ENCODE measurements around the gene VARS2. TPM values are rescaled to one million over a fixed set of nuclear protein-coding genes. Genes with fewer than 3 reads are reported as not detected.

VARS2 gene
- total and polyA plus RNA-seq, 9 of the 15 experiments (the other 6 are each of a cell fraction or from before 2014, with no cell fraction given): 1.6 to 53.6 (median 29.9) TPM

- peaks cover 11 to 24% of the 10 kb centered on the region in 2 experiments for H3K4me1 ChIP-seq (replicated peaks in 1 of 2; ENCODE audit: control insufficient read depth in 2 of 2, insufficient read depth in 2 of 2, low read length in 2 of 2)
- TF ChIP-seq, protein P1, sequence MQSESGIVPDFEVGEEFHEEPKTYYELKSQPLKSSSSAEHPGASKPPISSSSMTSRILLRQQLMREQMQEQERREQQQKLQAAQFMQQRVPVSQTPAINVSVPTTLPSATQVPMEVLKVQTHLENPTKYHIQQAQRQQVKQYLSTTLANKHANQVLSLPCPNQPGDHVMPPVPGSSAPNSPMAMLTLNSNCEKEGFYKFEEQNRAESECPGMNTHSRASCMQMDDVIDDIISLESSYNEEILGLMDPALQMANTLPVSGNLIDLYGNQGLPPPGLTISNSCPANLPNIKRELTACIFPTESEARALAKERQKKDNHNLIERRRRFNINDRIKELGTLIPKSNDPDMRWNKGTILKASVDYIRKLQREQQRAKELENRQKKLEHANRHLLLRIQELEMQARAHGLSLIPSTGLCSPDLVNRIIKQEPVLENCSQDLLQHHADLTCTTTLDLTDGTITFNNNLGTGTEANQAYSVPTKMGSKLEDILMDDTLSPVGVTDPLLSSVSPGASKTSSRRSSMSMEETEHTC (IDR thresholded peaks at IDR 0.05): no peak
- TF ChIP-seq MLX (CRISPR knock-in tag; conservative IDR thresholded peaks at IDR 0.05) (no peak), EGR1 (conservative IDR thresholded peaks at IDR 0.05) (peak; percentile 68)
- TF ChIP-seq, protein P2, sequence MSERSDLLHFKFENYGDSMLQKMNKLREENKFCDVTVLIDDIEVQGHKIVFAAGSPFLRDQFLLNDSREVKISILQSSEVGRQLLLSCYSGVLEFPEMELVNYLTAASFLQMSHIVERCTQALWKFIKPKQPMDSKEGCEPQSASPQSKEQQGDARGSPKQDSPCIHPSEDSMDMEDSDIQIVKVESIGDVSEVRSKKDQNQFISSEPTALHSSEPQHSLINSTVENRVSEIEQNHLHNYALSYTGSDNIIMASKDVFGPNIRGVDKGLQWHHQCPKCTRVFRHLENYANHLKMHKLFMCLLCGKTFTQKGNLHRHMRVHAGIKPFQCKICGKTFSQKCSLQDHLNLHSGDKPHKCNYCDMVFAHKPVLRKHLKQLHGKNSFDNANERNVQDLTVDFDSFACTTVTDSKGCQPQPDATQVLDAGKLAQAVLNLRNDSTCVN (CRISPR knock-in tag; IDR thresholded peaks at IDR 0.05): 0 out of 2 replicates have a peak, but pooled peaks have one; percentile 50
- peaks cover 25% of the 10 kb centered on the region for H3K79me2 ChIP-seq (ENCODE audit: control insufficient read depth, insufficient read depth, low read length)
- 74% methylated on average over 4 of the region's 4 CpGs for WGBS (ENCODE audit: insufficient coverage, low coverage, missing lambda C conversion rate)
- no peak for FAIRE-seq
- BruUV-seq (replicated peaks): no TSS peak
- H3K9me1 ChIP-seq (ENCODE audit: control insufficient read depth, insufficient read depth, low read length): peaks cover under 1% of the 10 kb centered on the region
- no peak overlapping the region for H2AFZ ChIP-seq (ENCODE audit: low read depth, low read length)
- POLR2A ChIA-PET: interaction anchor here (0.7 to 1.9 kb wide), 3 partner anchors 10 to 19 kb away, joined by 3 to 8 read pairs (median 4); no protein-coding TSS in a partner anchor
- in situ Hi-C loops (cut with MboI): no loop called here
- no peak for ATAC-seq
- no peak for DNase-seq (ENCODE audit: extremely low read depth in 1 of 4, low spot score in 3 of 4)
- H3K27me3 ChIP-seq (ENCODE audit: control insufficient read depth in 2 of 2, insufficient read depth in 2 of 2, low read length in 2 of 2): no peaks in the 10 kb centered on the region
- no peak overlapping the region for H3K4me3 ChIP-seq
- H3K9ac ChIP-seq (ENCODE audit: insufficient read depth in 1 of 2, low read depth in 2 of 2, low read length in 2 of 2): no peak overlapping the region
- no peak overlapping the region for H3K27ac ChIP-seq (ENCODE audit: extremely low read depth, low read depth, low read length)
- H3K36me3 ChIP-seq (ENCODE audit: control insufficient read depth, insufficient read depth, low read length): peaks cover 68% of the 10 kb centered on the region
- intact Hi-C loops (cut with micrococcal nuclease): no loop called here
- CTCF ChIA-PET (ENCODE audit: low intra/inter-chr PET ratio): no interaction called here
- no peak overlapping the region for H3K4me2 ChIP-seq (ENCODE audit: insufficient read depth, low read length)
- peaks cover 6% of the 10 kb centered on the region for H4K20me1 ChIP-seq (replicated peaks; ENCODE audit: control insufficient read depth, insufficient read depth, low read length)
- H3K9me3 ChIP-seq (replicated peaks; ENCODE audit: control insufficient read depth, insufficient read depth, low read depth, low read length): no peaks in the 10 kb centered on the region
Measured at GRCh38 chr6:30891450-30891723, 22.7 kb upstream of the VARS2 start.

Measured in K562 (cell line).